Measurements from ENCODE around the gene CHSY1.
A peak's percentile ranks its signal among the peaks of the same experiment; 100 is the strongest.

Gene CHSY1

GRCh38 chr15:101251830-101252820 lies at the start of gene CHSY1:
CHSY1 (minus strand) TSS chr15:101252048; CDS start chr15:101251456, 592 bp downstream.
- Histone ChIP-seq H3K9ac (ENCODE audit: low read length) (peak within 1 kb of the TSS; percentile 64), H3K27ac (ENCODE audit: low read length) (no peak within 1 kb of the TSS), H3K36me3 (replicated peaks; ENCODE audit: low read depth, low read length) (no peaks in the 10 kb centered on the region), H4K20me1 (ENCODE audit: insufficient read depth, low read length) (peaks cover 22% of the 10 kb centered on the region), H2AFZ (ENCODE audit: low read depth, low read length) (peak within 1 kb of the TSS; percentile 87), H3K9me3 (ENCODE audit: insufficient read depth, low read length) (no peaks in the 10 kb centered on the region), H3K4me1 (ENCODE audit: low read length) (peaks cover 17% of the 10 kb centered on the region), H3K4me2 (ENCODE audit: low read length) (peak within 1 kb of the TSS; percentile 96), H3K79me2 (ENCODE audit: low read length) (peaks cover 26% of the 10 kb centered on the region), H3K27me3 (ENCODE audit: low read depth, low read length) (peaks cover 40% of the 10 kb centered on the region), H3K4me3 (ENCODE audit: low read length) (peak within 1 kb of the TSS; percentile 94)
- TF ChIP-seq CTCF (IDR thresholded peaks at IDR 0.05; ENCODE audit: low read depth, low read length), result no peak
- TF ChIP-seq EZH2phosphoT487 (IDR thresholded peaks at IDR 0.05; ENCODE audit: low read depth), result no peak

GRCh38 chr15:101296418-101297405 lies 44.9 kb upstream of the CHSY1 start:
- H3K4me3 ChIP-seq (ENCODE audit: low read length), result no peak overlapping the region
- peaks cover 11% of the 10 kb centered on the region for H3K36me3 ChIP-seq (replicated peaks; ENCODE audit: low read depth, low read length)
- H4K20me1 ChIP-seq (ENCODE audit: insufficient read depth, low read length), result peaks cover 27% of the 10 kb centered on the region
- peaks cover 34% of the 10 kb centered on the region for H3K79me2 ChIP-seq (ENCODE audit: low read length)
- peaks cover 1% of the 10 kb centered on the region; the same call in 1 of the 2 replicates for H3K27me3 ChIP-seq (ENCODE audit: low read depth, low read length)
- H3K27ac ChIP-seq (ENCODE audit: low read length), result no peak overlapping the region
- peak overlapping the region; percentile 71 for H3K4me2 ChIP-seq (ENCODE audit: low read length)
- H2AFZ ChIP-seq (ENCODE audit: low read depth, low read length), result no peak overlapping the region
- TF ChIP-seq CTCF (IDR thresholded peaks at IDR 0.05; ENCODE audit: low read depth, low read length), result no peak
- TF ChIP-seq EZH2phosphoT487 (IDR thresholded peaks at IDR 0.05; ENCODE audit: low read depth), result no peak
- H3K9me3 ChIP-seq (ENCODE audit: insufficient read depth, low read length), result no peaks in the 10 kb centered on the region
- peaks cover 19% of the 10 kb centered on the region for H3K4me1 ChIP-seq (ENCODE audit: low read length)
- H3K9ac ChIP-seq (ENCODE audit: low read length), result no peak overlapping the region

- Histone ChIP-seq H3K27me3 (ENCODE audit: low read depth, low read length) (no peaks in the 10 kb centered on the region), H3K9ac (ENCODE audit: low read length) (peak overlapping the region; percentile 73), H3K27ac (ENCODE audit: low read length) (peak overlapping the region; percentile 35; the same call in 1 of the 2 replicates), H3K4me2 (ENCODE audit: low read length) (peak overlapping the region; percentile 71), H3K4me1 (ENCODE audit: low read length) (peaks cover 22% of the 10 kb centered on the region), H3K79me2 (ENCODE audit: low read length) (peaks cover 44% of the 10 kb centered on the region), H2AFZ (ENCODE audit: low read depth, low read length) (peak overlapping the region; percentile 71), H3K4me3 (ENCODE audit: low read length) (peak overlapping the region; percentile 98), H3K36me3 (replicated peaks; ENCODE audit: low read depth, low read length) (peaks cover 18% of the 10 kb centered on the region), H3K9me3 (ENCODE audit: insufficient read depth, low read length) (no peaks in the 10 kb centered on the region), H4K20me1 (ENCODE audit: insufficient read depth, low read length) (peaks cover 31% of the 10 kb centered on the region)
- no peak for TF ChIP-seq EZH2phosphoT487 (IDR thresholded peaks at IDR 0.05; ENCODE audit: low read depth)
- no peak for TF ChIP-seq CTCF (IDR thresholded peaks at IDR 0.05; ENCODE audit: low read depth, low read length)
Observed at GRCh38 chr15:101295607-101296161, 43.8 kb upstream of the CHSY1 start.
